Breast epithelium (tissue), 4 donors: ENCODE data around the gene VPS13C. TPM values are rescaled to one million over a fixed set of nuclear protein-coding genes. Genes with fewer than 3 reads are reported as not detected.
A peak's percentile ranks its signal among the peaks of the same experiment; 100 is the strongest.

Experiments
- DNase-seq, 2 donors: peaks; one replicate each; pipeline ENCODE4 v3.0.0-alpha.2; 2019; ENCODE audit warnings: low spot score in 2 of 2
- H3K27ac ChIP-seq, 2 donors: fragments of 200-600 bp; sonication (generic) in 1 of 2; one replicate each; pipeline ENCODE4 v1.5.1; 2016 to 2019; ENCODE audit warnings: mild to moderate bottlenecking in 1 of 2
- H3K27me3 ChIP-seq, 2 donors: fragments of 200-600 bp; sonication (generic) in 1 of 2; one replicate each; pipeline versions ENCODE4 v1.5.1 to v1.6.0; 2017 to 2019; ENCODE audit warnings: control low read depth in 1 of 2, mild to moderate bottlenecking in 1 of 2
- H3K36me3 ChIP-seq: fragments of 200-600 bp; one replicate; pipeline ENCODE4 v1.5.1; 2019
- H3K4me1 ChIP-seq, 2 donors: fragments of 200-600 bp; sonication (generic); one replicate each; pipeline ENCODE4 v1.5.1; 2016 to 2019; ENCODE audit warnings: control low read depth in 1 of 2
- H3K4me3 ChIP-seq, 3 donors: fragments of 200-600 bp; sonication (generic); 1 replicate in 2 of 3; 2 replicates in 1 of 3; pipeline ENCODE4 v1.5.1; 2016 to 2019; ENCODE audit warnings: mild to moderate bottlenecking in 3 of 3, moderate library complexity in 2 of 3
- H3K9me3 ChIP-seq, 2 donors: fragments of 200-600 bp; sonication (generic) in 1 of 2; one replicate each; pipeline ENCODE4 v1.5.1; 2016 to 2019; ENCODE audit warnings: control low read depth in 1 of 2
- CTCF ChIP-seq, 3 donors: fragments of 450-650 bp; IDR thresholded peaks; one replicate each; pipeline ENCODE4 v1.5.1; 2016 to 2017; ENCODE audit warnings: antibody characterized with exemption in 3 of 3, mild to moderate bottlenecking in 3 of 3, moderate library complexity in 3 of 3
- POLR2A ChIP-seq: fragments of 450-650 bp; IDR thresholded peaks from one replicate; pipeline ENCODE4 v1.6.1; 2016; ENCODE audit warnings: antibody characterized with exemption, mild to moderate bottlenecking, moderate library complexity
- POLR2AphosphoS5 ChIP-seq, 3 donors: sonication (generic); formaldehyde crosslinking; IDR thresholded peaks; one replicate each; pipeline ENCODE4 v1.6.1; 2017; ENCODE audit warnings: antibody characterized with exemption in 3 of 3
- intact Hi-C: fragments of 100-400 bp; cut with DNase I; formaldehyde crosslinking; loops from one replicate; pipeline ENCODE4 v1.15.1; 2023; ENCODE audit warnings: low total_unique reads
- total RNA-seq, 3 donors: library from RNA; depleted of rRNA; stranded (reverse); fragments of >200 nt; gene quantifications; one replicate each; pipeline ENCODE4 v1.1.0, GENCODE V29; 2016

The VPS13C gene
- total RNA-seq, 3 donors from 2014 or later = 94.4 to 140 (median 117) TPM

- no peak for TF ChIP-seq POLR2AphosphoS5 (IDR thresholded peaks at IDR 0.05)
- TF ChIP-seq CTCF (IDR thresholded peaks at IDR 0.05) = no peak
- TF ChIP-seq POLR2A = no peak
- no peaks in the 10 kb centered on the region for H3K36me3 ChIP-seq
- H3K27me3 ChIP-seq = no peaks in the 10 kb centered on the region
- H3K9me3 ChIP-seq = no peaks in the 10 kb centered on the region
- no peak overlapping the region for H3K27ac ChIP-seq
- DNase-seq = no peak
- no peak overlapping the region for H3K4me3 ChIP-seq
- H3K4me1 ChIP-seq = no peaks in the 10 kb centered on the region
- intact Hi-C loops = no loop called here
Observed at GRCh38 chr15:61840090-61840489, 220.2 kb downstream of the VPS13C start.

GRCh38 chr15:61839546-61839945 is 220.7 kb downstream of the VPS13C start:
- intact Hi-C loops = no loop called here
- no peak overlapping the region for H3K4me3 ChIP-seq

GRCh38 chr15:61835496-61836106 is 224.6 kb downstream of the VPS13C start:
- intact Hi-C loops = no loop called here

More at GRCh38 chr15:61839546-61839945, 220.7 kb downstream of the VPS13C start:
- Histone ChIP-seq H3K36me3 (no peaks in the 10 kb centered on the region), H3K9me3 (no peaks in the 10 kb centered on the region), H3K4me1 (no peaks in the 10 kb centered on the region), H3K27me3 (no peaks in the 10 kb centered on the region), H3K27ac (no peak overlapping the region)
- TF ChIP-seq POLR2AphosphoS5 (IDR thresholded peaks at IDR 0.05) = no peak
- no peak for TF ChIP-seq POLR2A
- no peak for TF ChIP-seq CTCF (IDR thresholded peaks at IDR 0.05)
- no peak for DNase-seq

GRCh38 chr15:61835029-61835428 is 225.2 kb downstream of the VPS13C start:
- DNase-seq = no peak
- H3K9me3 ChIP-seq = no peaks in the 10 kb centered on the region
- no peaks in the 10 kb centered on the region for H3K27me3 ChIP-seq
- H3K4me3 ChIP-seq = peak overlapping the region in 1 of 3 donors; percentile 16
- no peaks in the 10 kb centered on the region for H3K4me1 ChIP-seq
- intact Hi-C loops = no loop called here
- TF ChIP-seq POLR2A (no peak), CTCF (IDR thresholded peaks at IDR 0.05) (no peak), POLR2AphosphoS5 (IDR thresholded peaks at IDR 0.05) (no peak)
- H3K27ac ChIP-seq = no peak overlapping the region
- H3K36me3 ChIP-seq = no peaks in the 10 kb centered on the region

More at GRCh38 chr15:61835496-61836106, 224.6 kb downstream of the VPS13C start:
- Histone ChIP-seq H3K4me3 (peak overlapping the region in 1 of 3 donors; percentile 16), H3K27ac (no peak overlapping the region), H3K4me1 (no peaks in the 10 kb centered on the region), H3K27me3 (no peaks in the 10 kb centered on the region), H3K9me3 (no peaks in the 10 kb centered on the region), H3K36me3 (no peaks in the 10 kb centered on the region)
- DNase-seq = peak in 1 of 2 donors; percentile 42
- TF ChIP-seq POLR2AphosphoS5 (IDR thresholded peaks at IDR 0.05) (no peak), POLR2A (no peak), CTCF (IDR thresholded peaks at IDR 0.05) (peak; percentile 79 to 88 (median 83))

GRCh38 chr15:61834076-61834697 is 226.1 kb downstream of the VPS13C start:
- DNase-seq = peak; percentile 73 to 90
- TF ChIP-seq POLR2A (no peak), POLR2AphosphoS5 (IDR thresholded peaks at IDR 0.05) (peak in 1 of 3 donors; percentile 37), CTCF (IDR thresholded peaks at IDR 0.05) (peak; percentile 93 to 98 (median 93))
- Histone ChIP-seq H3K27me3 (no peaks in the 10 kb centered on the region), H3K9me3 (no peaks in the 10 kb centered on the region), H3K27ac (no peak overlapping the region), H3K36me3 (no peaks in the 10 kb centered on the region), H3K4me3 (no peak overlapping the region), H3K4me1 (no peaks in the 10 kb centered on the region)
- intact Hi-C loops = no loop called here
